GM21576 (cell line): Measurements from ENCODE around the gene PNMA8B.
"Not testable (repeated sequence)": the region's sequence is repeated elsewhere in the genome, so short reads cannot be mapped to it uniquely, and the experiment has no call there.

Source experiments
- ATAC-seq: cut with Tn5 transposase; IDR thresholded peaks from one replicate; pipeline ENCODE4 v1.9.1; 2021; ENCODE audit warnings: mild to moderate bottlenecking, moderate library complexity; ENCODE audit not compliant: unreplicated experiment

Gene PNMA8B

DNA sequence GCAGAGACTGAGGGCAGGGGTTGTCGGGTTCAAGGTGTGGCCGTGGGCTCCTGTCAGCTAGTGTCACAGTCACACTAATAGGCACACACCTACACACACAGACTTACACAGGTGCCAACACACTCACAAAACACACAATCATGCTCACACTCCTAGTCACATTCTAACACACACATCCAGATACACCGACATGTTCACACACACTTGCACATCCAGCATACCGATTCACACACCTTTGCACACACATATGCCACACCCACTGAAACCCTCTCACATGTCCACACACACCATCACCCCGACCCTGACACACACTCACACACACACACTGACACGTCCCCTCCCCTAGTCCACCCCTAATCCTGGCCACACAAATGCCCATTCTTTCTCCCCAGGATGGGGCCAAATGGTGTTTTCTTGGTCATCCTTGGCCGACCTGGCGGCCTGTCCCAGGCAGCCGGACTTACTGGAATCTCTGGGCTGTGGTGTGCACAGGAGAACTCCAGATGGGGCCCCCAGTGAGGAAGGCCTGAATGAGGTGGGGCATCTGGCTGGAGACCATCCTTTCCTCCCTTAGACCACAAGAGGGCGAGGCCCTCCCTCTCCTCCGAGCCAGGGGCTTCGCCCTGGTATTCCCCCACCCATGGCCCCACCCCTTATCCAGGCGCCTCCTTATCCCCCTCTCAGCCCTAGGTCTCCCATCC, 19.1 kb upstream of the PNMA8B start:
- ATAC-seq: no peak

DNA sequence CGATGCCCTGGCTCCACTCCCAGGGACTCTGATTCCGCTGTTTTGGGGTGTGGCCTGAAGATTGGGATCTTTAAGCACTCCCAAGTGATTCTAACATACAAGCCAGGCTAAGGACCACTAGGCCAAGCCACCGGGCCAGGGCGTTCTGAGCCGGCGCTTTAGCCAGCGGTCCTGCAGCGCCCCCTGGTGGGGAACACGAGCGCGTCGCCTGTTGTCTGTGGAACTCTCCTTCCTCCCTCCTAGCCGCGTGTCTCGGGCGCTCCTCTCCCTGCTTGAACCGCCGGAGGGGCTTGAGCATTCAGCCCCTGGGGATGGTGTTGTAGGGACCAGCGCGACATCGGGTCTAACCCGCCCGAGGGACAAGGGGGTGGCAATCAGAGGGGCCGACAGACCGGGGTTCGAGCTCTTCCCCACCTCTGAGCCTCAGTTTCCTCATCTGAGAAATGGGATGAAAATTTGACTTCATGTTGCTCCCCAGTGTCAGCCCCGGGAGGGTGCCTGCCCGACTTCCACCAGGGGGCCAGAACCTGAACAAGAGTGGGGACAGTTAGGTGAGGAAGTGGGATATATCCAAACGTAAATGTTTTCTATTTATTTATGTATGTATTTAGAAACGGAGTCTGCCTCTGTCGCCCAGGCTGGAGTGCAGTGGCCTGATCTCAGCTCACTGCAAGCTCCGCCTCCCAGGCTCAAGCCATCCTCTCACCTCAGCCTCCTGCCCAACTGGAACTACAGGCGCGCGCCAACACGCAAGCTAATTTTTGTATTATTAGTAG, 18.0 kb upstream of the PNMA8B start:
- no peak for ATAC-seq

DNA sequence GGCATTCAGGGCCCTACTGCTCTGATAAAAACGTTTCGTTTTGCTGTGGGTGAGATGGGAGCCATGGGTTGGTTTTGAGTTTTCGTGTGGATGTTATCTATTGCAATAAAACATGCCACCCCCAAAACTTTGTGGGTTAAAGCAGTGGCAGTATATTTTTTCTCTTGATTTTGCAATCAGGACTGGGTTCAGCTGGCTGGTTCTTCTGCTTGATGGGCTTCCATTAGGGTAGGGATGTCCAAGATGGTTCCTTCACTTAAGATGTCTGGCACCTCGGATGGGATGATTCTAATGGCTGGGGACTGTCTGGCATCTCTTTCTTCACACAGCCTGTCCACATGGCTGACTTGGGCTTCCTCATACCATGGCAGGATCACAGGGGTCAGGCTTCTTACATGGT, 15.6 kb upstream of the PNMA8B start:
- no peak for ATAC-seq

DNA sequence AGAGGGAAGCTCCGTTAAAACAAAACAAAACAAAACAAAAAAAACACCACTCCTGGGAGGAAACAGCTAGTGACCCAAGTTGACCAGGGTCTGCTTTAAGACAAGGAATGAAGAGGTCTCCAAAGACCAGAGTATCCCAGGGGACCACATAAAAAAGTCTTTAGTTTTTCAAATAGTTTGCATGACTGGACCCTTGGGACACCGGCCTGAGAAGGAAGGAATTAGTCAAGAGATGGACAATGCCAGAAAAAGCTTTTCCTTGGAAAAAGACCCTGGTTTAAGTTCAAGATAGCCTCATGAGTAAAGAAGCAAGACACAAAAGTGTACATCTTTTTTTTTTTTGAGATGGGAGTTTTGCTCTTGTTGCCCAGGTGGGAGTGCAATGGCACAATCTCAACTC, 12.5 kb upstream of the PNMA8B start:
- no peak for ATAC-seq

DNA sequence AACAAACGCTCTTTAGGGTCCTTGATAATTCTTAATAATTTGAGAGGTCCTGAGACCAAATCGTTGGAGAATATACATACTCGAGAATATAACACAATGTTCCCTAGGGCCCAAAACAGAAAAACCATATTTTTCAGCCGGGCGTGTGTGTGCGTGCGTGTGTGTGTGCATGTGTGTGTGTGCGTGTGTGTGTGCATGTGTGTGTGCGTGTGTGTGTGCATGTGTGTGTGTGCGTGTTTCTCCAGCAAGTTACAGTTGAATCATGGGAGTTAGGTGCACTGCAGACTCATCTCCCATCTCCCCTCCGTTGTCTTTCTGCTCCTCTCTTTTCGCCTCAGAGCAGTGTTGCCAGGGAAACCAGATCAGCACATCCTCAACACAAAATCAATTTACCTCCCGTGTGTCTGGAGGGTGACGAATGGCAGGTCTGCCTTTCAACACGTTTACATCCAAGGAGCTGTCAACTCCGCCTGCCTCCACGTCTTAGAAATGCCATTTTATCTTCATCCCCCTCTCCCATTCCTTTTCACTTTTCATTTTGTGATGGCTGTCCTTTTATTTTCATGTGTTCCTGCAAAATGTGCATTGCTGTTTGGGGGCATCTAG, 8.3 kb upstream of the PNMA8B start:
- no peak for ATAC-seq

DNA sequence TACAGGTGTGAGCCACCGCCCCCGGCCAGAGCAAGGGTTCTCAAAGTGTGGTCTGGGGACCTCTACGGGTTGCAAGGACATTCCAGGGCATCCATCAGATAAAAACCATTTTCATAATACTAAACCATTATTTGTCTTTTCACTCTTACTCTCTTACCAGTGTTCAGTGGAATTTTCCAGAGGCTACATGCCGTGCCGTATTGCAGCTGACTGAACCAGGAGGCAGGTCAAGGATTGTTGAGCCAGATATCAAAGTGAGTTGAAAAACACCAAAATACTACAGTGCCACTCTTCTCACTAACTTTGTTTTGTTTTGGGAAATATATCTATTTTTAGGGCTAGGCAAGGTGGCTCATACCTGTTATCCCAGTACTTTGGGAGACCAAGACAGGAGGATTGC, 7.2 kb upstream of the PNMA8B start:
- ATAC-seq: no peak

DNA sequence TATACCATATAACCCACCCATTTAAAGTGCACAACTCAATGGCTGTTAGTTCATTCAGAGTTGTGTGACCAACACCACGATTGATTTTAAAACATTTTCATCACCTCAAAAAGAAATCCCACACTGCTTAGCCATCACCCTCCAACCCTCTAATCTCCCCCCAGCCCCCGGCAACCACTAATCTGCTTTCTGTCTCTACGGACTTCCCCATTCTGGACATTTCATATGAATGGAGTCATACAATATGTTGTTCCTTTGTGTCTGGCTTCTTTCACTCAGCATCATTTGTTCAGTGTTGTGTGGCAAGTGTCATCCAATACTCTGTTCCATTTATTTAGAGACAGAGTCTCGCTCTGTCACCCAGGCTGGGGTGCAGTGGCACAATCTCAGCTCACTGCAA, 4.0 kb upstream of the PNMA8B start:
- ATAC-seq: no peak

DNA sequence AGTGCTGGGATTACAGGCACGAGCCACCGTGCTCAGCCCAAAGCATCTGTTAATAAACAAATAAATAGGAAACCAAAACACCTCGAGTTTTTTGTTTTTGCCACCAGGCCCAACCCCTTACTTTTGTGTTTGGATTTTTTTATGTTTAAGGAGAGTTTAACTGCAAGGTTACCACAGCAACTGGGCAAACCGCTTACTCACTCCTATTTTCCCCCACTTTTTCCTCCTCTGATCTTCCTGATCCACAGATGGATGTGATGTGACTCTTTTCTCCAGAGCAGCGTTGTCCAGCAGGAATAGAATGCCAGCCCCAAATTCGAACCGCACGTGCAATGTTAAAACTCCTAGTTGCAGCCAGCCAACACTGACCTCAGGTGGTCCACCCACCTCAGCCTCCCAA, 2.1 kb upstream of the PNMA8B start:
- no peak for ATAC-seq

DNA sequence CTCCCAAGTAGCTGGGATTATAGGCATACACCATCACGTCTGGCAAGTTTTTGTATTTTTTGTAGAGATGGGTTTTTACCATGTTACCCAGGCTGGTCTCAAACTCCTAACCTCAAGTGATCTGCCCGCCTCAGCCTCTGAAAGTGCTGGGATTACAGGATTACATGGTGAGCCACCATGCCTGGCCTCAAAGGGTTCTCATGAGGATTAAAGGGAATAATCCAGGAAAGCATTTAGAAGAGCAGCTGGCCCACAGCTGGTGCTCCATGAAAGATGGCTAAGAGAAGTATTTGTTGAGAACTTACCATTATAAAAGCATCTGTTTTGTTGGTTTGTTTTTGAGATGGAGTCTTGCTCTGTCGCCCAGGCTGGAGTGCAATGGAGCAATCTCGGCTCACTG, 1.2 kb upstream of the PNMA8B start:
- ATAC-seq: not testable (repeated sequence)

DNA sequence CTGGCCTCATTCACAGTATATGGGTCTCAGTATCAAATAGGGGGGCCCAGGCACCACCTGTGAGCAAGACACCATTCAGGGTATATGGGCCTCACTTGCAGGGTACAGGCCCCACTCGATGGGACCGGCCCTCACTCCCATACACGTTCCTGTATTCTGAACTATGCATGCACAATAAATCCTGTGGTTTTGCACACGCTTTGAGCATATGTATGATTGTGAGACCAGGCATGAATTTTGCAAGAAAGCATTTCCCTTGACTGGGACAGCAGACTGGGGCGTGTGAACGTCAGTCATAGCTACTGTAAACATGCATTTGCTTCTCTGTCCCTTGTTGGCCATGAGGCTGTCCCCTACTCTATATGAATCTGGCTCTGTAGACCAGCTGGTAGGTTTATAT, 637 bp upstream of the PNMA8B start:
- no peak for ATAC-seq

DNA sequence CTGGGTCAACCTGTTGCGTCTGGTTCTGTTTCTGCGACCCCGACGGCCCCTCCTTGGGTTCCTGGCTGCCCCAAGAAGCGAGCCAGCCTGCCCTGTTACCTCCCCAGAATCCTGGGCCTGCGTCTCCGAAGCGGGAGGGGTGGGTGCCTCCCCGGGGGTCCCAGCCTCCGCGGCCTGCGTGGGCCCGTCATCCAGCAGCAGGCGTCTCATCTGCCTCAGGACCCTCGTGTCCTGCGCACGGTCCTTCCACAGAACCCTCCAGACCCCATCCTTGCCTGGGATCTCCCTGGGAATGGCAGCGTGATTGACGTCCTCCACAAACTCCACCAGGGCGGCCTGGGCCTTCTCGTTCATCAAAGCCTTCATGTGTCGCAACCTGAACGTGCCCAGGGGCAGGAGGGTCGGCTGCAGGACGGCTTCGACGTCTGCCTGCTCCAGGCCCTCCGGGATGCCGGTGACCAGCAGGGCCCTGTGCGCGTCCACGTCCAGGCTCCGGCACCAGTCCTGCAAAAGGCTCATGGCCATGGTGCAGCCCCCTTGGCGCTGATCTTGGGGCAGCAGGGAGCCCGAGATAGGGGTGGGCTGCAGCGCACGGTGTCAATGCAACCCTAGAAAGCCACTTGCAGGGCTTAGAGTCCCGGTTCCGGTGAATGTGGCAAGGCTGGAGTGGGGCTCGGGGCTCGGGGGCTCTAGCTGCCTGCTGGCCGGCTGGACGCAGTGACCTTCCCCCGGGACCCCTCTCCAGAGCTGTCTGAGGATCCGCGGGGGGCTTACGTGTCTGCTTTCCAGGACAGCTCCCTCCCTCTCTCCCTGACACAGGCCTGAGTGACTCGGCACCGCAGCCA, 504 bp downstream of the PNMA8B start:
- ATAC-seq: no peak

DNA sequence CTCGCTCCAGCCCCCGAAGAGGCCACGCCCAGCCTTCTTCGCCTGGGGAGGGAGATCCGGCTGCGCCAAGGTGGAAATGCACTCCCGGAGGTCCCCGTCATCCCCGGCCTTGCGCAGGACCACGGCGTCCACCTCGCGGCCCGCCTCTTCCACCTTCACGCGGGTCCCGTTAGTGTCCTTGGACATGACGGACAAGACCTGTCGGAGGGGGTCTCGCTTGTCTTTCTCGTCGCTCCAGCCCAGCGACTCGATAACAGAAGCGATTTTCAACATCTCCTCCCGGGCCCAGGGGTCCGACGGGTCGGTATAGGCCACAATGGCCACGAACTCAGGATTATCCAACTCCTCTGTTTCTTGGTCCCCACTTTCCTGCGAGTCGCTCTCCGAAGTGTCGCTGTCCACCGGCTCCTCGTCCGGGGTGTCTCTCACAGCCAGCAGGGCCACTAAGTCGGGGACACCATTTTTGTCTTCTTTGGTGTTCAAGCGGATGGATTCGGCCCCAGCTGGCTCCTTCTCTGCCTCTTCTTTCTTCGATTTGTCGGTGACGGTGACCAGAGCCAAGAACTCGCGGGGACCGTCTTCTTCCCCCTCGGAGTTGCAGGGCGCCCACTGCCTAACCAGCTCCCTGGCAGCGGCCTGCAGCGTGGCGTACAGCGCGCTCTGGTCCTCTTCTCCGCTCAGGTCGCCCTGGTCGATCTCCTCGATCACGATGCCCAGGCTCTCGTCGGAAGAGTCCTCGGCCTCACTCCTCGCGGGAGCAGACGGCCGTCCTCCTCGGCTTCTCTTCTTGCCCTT, 1.3 kb downstream of the PNMA8B start:
- no peak for ATAC-seq

DNA sequence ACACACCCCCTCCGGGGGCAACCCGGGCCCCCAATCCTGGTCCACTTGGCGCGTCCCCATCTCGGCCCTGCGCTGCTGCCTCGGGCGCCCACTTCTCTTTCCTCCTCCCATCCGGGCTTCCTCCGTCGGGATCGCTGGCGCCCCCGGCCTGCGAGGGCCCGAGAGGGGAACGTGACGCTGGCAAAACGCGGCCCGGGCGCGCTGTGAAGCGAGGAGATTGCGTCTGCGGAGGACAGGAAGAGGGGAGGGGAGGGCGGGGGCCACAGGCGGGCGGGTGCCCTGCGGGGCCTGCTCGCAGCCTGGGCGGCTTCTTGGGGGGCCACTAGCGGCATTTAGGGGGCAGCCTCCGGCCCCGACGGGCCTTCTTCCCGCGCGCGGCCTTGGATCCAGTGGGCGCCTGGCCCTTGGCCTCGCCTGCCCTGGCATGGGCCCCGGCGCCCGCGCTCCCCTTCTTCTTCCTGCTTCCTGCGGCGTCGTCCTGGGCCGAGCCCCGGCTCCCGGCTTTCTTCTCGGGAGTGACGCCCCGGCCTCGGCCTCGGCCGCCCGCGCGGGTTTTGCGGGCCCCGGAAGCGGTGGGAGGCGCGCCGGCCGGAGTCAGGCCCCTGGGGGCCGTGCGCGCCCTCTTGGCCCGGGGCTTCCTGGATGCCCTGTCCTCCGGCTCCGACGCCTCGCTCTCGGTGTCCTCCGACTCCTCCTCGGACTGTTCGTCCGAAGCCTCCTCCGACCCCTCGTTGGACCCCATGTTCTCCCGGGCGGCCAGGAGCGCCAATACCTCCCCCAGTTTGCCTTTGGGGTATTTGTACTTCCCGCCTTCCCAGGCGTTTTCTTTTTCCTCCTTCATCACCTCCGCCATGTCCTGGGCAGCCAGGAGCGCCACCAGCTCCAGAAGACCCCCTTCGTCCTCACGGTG, 2.2 kb downstream of the PNMA8B start:
- no peak for ATAC-seq

DNA sequence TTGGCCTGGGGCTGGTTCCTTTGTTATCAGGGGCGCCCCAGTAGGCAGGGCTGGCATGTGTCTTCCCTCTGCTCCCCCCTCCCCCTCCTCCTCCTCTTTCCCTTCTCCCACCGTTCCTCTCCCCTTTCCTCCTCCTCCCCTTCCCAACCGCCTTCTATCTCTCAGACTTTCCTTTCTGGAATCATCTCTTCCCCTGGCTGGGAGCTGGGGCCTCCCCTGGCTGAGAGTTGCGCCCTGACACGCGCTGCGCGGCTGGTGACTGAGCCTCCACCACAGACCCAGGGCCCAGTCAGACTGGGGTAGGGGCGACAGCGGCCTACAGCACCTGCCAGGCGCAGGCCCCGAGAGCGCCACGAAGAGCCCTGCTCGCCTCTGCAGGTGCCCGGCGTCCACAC, 2.8 kb downstream of the PNMA8B start:
- no peak for ATAC-seq

DNA sequence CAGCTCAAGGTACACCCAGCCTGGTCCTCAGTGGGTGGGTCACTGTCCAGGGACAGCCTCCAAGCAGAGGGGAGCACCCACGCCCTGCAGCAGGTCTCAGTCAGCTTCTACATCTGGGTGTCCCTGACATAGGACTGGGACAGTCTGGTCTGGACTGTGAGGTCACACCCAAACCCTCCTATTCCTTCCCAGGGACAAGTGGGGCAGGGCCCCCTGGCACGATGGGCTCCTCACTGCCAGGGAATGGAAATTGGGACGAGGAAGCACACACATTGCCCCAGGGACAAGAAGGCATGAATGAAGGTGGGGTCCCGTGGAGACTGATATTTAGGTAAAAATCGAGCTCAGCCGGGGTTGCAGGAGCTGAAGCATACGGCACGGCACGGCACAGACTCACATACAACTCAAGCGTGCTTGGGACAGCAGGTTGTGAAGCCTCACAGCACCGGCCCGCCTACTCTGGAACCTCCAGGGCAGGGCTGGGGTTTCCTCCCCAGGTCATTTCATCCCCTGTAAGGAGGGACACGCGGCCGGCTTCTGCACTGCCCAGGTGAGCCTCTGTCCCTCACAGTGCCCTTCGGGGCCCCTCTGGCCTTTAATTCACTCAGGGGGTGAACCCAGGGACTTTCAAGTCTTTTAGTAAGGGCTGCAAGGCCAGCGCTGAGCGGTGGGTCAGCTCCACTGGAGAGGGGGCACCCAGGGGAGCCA, 3.5 kb downstream of the PNMA8B start:
- ATAC-seq: no peak

DNA sequence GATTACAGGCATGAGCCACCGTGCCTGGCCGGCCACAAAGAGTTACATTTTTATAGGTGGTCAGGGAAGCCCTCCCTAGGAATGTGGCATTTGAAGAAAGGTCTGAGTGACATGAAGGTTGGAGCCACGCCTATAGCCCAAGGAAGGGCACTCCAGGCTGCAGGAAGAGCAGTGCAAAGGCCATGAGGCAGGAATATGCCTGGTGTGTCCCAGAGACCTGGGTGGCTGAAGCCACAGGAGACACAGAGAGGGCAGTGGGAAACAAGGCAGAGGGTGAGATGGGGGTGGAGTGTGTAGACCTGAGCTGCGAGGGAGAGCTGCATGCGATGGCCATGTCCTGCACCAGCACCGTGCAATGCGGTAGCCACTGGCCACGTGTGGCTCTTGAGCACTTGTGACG, 4.9 kb downstream of the PNMA8B start:
- ATAC-seq: no peak

DNA sequence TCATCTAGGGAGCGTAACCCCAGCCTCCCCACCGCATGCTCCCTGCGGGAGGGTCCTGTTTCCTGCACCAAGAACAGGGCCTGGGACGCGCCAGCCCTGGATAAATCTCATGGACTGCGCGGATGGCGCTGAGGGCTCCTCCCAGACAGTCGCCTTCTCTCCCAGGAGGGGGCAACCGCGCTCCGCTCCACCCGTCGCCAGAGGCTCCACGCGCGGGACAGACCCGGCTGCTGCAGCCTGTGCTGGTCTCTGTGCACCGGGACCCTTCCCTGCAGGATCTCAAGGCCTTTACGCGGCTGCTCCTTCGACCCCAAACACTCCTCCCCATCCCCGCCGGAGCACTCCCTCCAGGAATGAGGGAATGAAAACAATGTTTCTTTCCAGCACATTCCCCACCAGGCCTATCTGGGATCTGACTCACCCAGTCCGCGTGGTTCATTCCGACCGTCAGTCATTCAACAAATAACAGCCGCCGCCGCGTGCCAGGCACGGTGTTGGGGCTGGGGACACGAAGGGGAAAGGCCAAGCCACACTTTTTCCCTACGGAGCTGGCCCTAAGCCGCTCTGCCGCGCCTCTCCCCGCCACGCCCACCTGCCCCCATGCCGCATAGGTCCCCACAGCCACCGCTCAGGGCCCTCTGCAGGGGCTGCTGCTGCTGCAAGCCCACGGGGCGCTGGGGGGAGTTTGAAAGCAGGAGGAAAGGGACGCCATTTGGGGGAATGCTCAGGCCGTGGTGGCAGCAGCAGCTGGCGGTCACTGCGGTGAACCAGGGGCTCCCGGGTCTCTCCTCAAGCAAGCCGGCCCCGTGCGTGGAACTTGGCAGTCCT, 6.0 kb downstream of the PNMA8B start:
- no peak for ATAC-seq

DNA sequence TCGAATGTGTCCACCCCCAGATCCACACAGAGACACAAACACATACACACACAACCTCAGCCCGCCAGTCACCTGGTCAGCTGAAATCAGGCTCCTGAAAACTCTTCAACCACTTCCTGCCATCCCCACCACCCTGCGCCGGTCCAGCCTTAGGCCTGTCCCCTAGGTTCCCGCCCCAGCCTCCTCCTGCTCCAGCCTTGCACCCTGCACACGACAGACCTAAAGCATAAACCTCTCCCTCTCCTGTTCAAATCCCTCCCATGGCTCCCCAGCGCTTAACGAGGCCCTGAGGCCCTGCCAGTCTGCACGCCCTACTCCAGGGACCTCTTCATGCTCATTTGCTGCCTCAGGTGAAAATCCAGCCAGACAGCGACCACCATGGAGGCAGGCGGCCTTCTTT, 7.1 kb downstream of the PNMA8B start:
- no peak for ATAC-seq
